Measurements from ENCODE around the gene GPR162. TPM values are rescaled to one million over a fixed set of nuclear protein-coding genes. Genes with fewer than 3 reads are reported as not detected.

Gene GPR162
- polyA plus RNA-seq, 1 donor (not counting 4 experiments of a cell fraction or from before 2014, with no cell fraction given) = 0.09 TPM

- no peaks in the 10 kb centered on the region for H3K27me3 ChIP-seq (ENCODE audit: control insufficient read depth, extremely low read depth, insufficient read depth, low read length)
- no peaks in the 10 kb centered on the region for H3K9me3 ChIP-seq (ENCODE audit: control insufficient read depth, low read depth, low read length)
- H3K27ac ChIP-seq (ENCODE audit: control insufficient read depth, insufficient read depth, low read length) = no peak overlapping the region
- no peaks in the 10 kb centered on the region for H3K9me1 ChIP-seq (ENCODE audit: control insufficient read depth, extremely low read depth, insufficient read depth, low read length)
- H3K36me3 ChIP-seq (ENCODE audit: control insufficient read depth in 2 of 2, extremely low read depth in 1 of 2, insufficient read depth in 2 of 2, low read length in 2 of 2) = peaks cover 39 to 43% of the 10 kb centered on the region in 2 experiments
- peaks cover 34% of the 10 kb centered on the region for H3K79me2 ChIP-seq (ENCODE audit: control insufficient read depth, insufficient read depth, low read length)
- no peak overlapping the region for H3K9ac ChIP-seq (ENCODE audit: control insufficient read depth, extremely low read depth, insufficient read depth, low read length)
- H2AFZ ChIP-seq (ENCODE audit: control insufficient read depth, low read length) = no peak overlapping the region
- H3K4me1 ChIP-seq (ENCODE audit: control insufficient read depth, extremely low read depth, insufficient read depth, low read length) = peaks cover 17% of the 10 kb centered on the region
- TF ChIP-seq EZH2 (IDR thresholded peaks at IDR 0.05; ENCODE audit: low read length) = no peak
- TF ChIP-seq, protein P1, sequence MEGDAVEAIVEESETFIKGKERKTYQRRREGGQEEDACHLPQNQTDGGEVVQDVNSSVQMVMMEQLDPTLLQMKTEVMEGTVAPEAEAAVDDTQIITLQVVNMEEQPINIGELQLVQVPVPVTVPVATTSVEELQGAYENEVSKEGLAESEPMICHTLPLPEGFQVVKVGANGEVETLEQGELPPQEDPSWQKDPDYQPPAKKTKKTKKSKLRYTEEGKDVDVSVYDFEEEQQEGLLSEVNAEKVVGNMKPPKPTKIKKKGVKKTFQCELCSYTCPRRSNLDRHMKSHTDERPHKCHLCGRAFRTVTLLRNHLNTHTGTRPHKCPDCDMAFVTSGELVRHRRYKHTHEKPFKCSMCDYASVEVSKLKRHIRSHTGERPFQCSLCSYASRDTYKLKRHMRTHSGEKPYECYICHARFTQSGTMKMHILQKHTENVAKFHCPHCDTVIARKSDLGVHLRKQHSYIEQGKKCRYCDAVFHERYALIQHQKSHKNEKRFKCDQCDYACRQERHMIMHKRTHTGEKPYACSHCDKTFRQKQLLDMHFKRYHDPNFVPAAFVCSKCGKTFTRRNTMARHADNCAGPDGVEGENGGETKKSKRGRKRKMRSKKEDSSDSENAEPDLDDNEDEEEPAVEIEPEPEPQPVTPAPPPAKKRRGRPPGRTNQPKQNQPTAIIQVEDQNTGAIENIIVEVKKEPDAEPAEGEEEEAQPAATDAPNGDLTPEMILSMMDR (optimal IDR thresholded peaks at IDR 0.05 in 1 of 3, IDR thresholded peaks at IDR 0.05 in 1 of 3, conservative IDR thresholded peaks at IDR 0.05 in 1 of 3; ENCODE audit: extremely low read depth in 1 of 3, insufficient read depth in 2 of 3, low read length in 3 of 3) = no peak
- no peaks in the 10 kb centered on the region for H4K20me1 ChIP-seq (ENCODE audit: control insufficient read depth, extremely low read depth, insufficient read depth, low read length)
- DNase-seq (ENCODE audit: low read depth, low spot score) (no peak), FAIRE-seq (no peak)
- no peak overlapping the region for H3K4me2 ChIP-seq (ENCODE audit: control insufficient read depth, extremely low read depth, insufficient read depth, low read depth, low read length)
- dilution Hi-C loops (cut with MboI; ENCODE audit: extremely low pct_ligation_motif_present, low sequenced_read_pairs) = no loop called here
- H3K4me3 ChIP-seq (ENCODE audit: control insufficient read depth in 2 of 3, extremely low read depth in 1 of 3, insufficient read depth in 2 of 3, low read depth in 1 of 3, low read length in 3 of 3) = no peak overlapping the region
These were observed 33.7 kb downstream of the GPR162 start for GRCh38 chr12:6855322-6855721.

- H2AFZ ChIP-seq (ENCODE audit: control insufficient read depth, low read length) = no peak overlapping the region
- no peak overlapping the region for H3K4me3 ChIP-seq (ENCODE audit: control insufficient read depth in 2 of 3, extremely low read depth in 1 of 3, insufficient read depth in 2 of 3, low read depth in 1 of 3, low read length in 3 of 3)
- H4K20me1 ChIP-seq (ENCODE audit: control insufficient read depth, extremely low read depth, insufficient read depth, low read length) = no peaks in the 10 kb centered on the region
- H3K9ac ChIP-seq (ENCODE audit: control insufficient read depth, extremely low read depth, insufficient read depth, low read length) = no peak overlapping the region
- FAIRE-seq (no peak), DNase-seq (ENCODE audit: low read depth, low spot score) (no peak)
- TF ChIP-seq, protein P1 (optimal IDR thresholded peaks at IDR 0.05 in 1 of 3, IDR thresholded peaks at IDR 0.05 in 1 of 3, conservative IDR thresholded peaks at IDR 0.05 in 1 of 3; ENCODE audit: extremely low read depth in 1 of 3, insufficient read depth in 2 of 3, low read length in 3 of 3) = no peak
- no peak for TF ChIP-seq EZH2 (IDR thresholded peaks at IDR 0.05; ENCODE audit: low read length)
- peaks cover 20% of the 10 kb centered on the region for H3K79me2 ChIP-seq (ENCODE audit: control insufficient read depth, insufficient read depth, low read length)
- peaks cover 61 to 69% of the 10 kb centered on the region in 2 experiments for H3K36me3 ChIP-seq (ENCODE audit: control insufficient read depth in 2 of 2, extremely low read depth in 1 of 2, insufficient read depth in 2 of 2, low read length in 2 of 2)
- no peak overlapping the region for H3K27ac ChIP-seq (ENCODE audit: control insufficient read depth, insufficient read depth, low read length)
- dilution Hi-C loops (cut with MboI; ENCODE audit: extremely low pct_ligation_motif_present, low sequenced_read_pairs) = no loop called here
- peaks cover 2% of the 10 kb centered on the region for H3K4me1 ChIP-seq (ENCODE audit: control insufficient read depth, extremely low read depth, insufficient read depth, low read length)
- no peak overlapping the region for H3K4me2 ChIP-seq (ENCODE audit: control insufficient read depth, extremely low read depth, insufficient read depth, low read depth, low read length)
- H3K27me3 ChIP-seq (ENCODE audit: control insufficient read depth, extremely low read depth, insufficient read depth, low read length) = no peaks in the 10 kb centered on the region
- H3K9me3 ChIP-seq (ENCODE audit: control insufficient read depth, low read depth, low read length) = no peaks in the 10 kb centered on the region
- H3K9me1 ChIP-seq (ENCODE audit: control insufficient read depth, extremely low read depth, insufficient read depth, low read length) = no peaks in the 10 kb centered on the region
These were observed 37.2 kb downstream of the GPR162 start for GRCh38 chr12:6858799-6859198.
